GM23248 (cell line): Measurements from ENCODE around the gene BHLHE23. TPM values are rescaled to one million over a fixed set of nuclear protein-coding genes. Genes with fewer than 3 reads are reported as not detected.

ENCODE experiments used
- DNase-seq: peaks from one replicate; pipeline ENCODE4 v3.0.0-alpha.2; 2015
- H2AFZ ChIP-seq: fragments of 200-600 bp; sonication (generic); 2 replicates; pipeline ENCODE4 v1.6.1; 2016; ENCODE audit warnings: antibody characterized with exemption
- H3F3A ChIP-seq: fragments of 200-600 bp; sonication (generic); 2 replicates; pipeline ENCODE4 v1.6.1; 2016; ENCODE audit warnings: mild to moderate bottlenecking, antibody characterized with exemption, mixed run types; ENCODE audit not compliant: insufficient read depth
- H3K27ac ChIP-seq: fragments of 200-600 bp; sonication (generic); 2 replicates; pipeline ENCODE4 v1.5.1; 2016; ENCODE audit warnings: mild to moderate bottlenecking
- H3K27me3 ChIP-seq: fragments of 200-600 bp; sonication (generic); replicated peaks from 2 replicates; pipeline ENCODE4 v1.6.1; 2016; ENCODE audit warnings: mild to moderate bottlenecking; ENCODE audit not compliant: insufficient read depth
- H3K36me3 ChIP-seq: fragments of 200-600 bp; sonication (generic); 2 replicates; pipeline ENCODE4 v1.6.1; 2016; ENCODE audit warnings: low read depth, mild to moderate bottlenecking
- H3K4me1 ChIP-seq: fragments of 200-600 bp; sonication (generic); 2 replicates; pipeline ENCODE4 v1.6.1; 2016; ENCODE audit warnings: mild to moderate bottlenecking; ENCODE audit not compliant: insufficient read depth
- H3K4me2 ChIP-seq: fragments of 200-600 bp; sonication (generic); one replicate; pipeline ENCODE4 v1.6.1; 2016; ENCODE audit warnings: mild to moderate bottlenecking; ENCODE audit not compliant: unreplicated experiment
- H3K4me3 ChIP-seq: fragments of 200-600 bp; sonication (generic); 2 replicates; pipeline ENCODE4 v1.5.1; 2016; ENCODE audit warnings: mild to moderate bottlenecking
- H3K79me2 ChIP-seq: fragments of 200-600 bp; sonication (generic); 2 replicates; pipeline ENCODE4 v1.6.1; 2016; ENCODE audit warnings: mild to moderate bottlenecking; ENCODE audit not compliant: insufficient read depth
- H3K9ac ChIP-seq: fragments of 200-600 bp; sonication (generic); 2 replicates; pipeline ENCODE4 v1.6.1; 2016; ENCODE audit warnings: mild to moderate bottlenecking
- H3K9me2 ChIP-seq: fragments of 200-600 bp; sonication (generic); 2 replicates; pipeline ENCODE4 v1.6.1; 2016; ENCODE audit warnings: mixed run types, mild to moderate bottlenecking, moderate library complexity; ENCODE audit not compliant: insufficient read depth
- H3K9me3 ChIP-seq: fragments of 200-600 bp; sonication (generic); one replicate; pipeline ENCODE4 v1.6.1; 2017; ENCODE audit warnings: low read depth
- H4K20me1 ChIP-seq: fragments of 200-600 bp; sonication (generic); 2 replicates; pipeline ENCODE4 v1.6.0; 2016; ENCODE audit not compliant: insufficient read depth
- EZH2 ChIP-seq: fragments of 200-600 bp; sonication (generic); IDR thresholded peaks from 2 replicates; pipeline ENCODE4 v1.6.1; 2018; ENCODE audit warnings: antibody characterized with exemption, mild to moderate bottlenecking; ENCODE audit not compliant: insufficient read depth, poor library complexity, severe bottlenecking
- EZH2phosphoT487 ChIP-seq: fragments of 200-600 bp; sonication (generic); IDR thresholded peaks from 2 replicates; pipeline ENCODE4 v1.6.1; 2018; ENCODE audit warnings: antibody characterized with exemption, moderate library complexity, mild to moderate bottlenecking, low read depth; ENCODE audit not compliant: insufficient read depth
- WGBS, 2 experiments: methylation state at CpG; one replicate each; pipeline ENCODE4 v1.1.6; 2015 to 2017; ENCODE audit warnings: low lambda C conversion rate in 2 of 2, low coverage in 1 of 2; ENCODE audit errors: missing lambda C conversion rate in 2 of 2; 5-methylcytosine and 5-hydroxymethylcytosine counted together
- in situ Hi-C: fragments of 300-500 bp; cut with MboI; formaldehyde crosslinking; loops from 2 replicates; pipeline ENCODE4 v1.15.0; 2020
- polyA plus RNA-seq: library from polyadenylated mRNA; unstranded; fragments of >200 nt; fragmentation: Nextera tagmentation; extraction: Ambion mirVana; gene quantifications from 2 replicates; pipeline ENCODE4 v1.2.1, GENCODE V29; 2016
- total RNA-seq: library from RNA; depleted of rRNA; stranded (reverse); fragments of >200 nt; shearing (Covaris generic); gene quantifications from 2 replicates; pipeline ENCODE4 v1.2.3, GENCODE V29; 2014; rRNA removed

Gene BHLHE23
- total and polyA plus RNA-seq, 2 experiments from 2014 or later: not detected

DNA sequence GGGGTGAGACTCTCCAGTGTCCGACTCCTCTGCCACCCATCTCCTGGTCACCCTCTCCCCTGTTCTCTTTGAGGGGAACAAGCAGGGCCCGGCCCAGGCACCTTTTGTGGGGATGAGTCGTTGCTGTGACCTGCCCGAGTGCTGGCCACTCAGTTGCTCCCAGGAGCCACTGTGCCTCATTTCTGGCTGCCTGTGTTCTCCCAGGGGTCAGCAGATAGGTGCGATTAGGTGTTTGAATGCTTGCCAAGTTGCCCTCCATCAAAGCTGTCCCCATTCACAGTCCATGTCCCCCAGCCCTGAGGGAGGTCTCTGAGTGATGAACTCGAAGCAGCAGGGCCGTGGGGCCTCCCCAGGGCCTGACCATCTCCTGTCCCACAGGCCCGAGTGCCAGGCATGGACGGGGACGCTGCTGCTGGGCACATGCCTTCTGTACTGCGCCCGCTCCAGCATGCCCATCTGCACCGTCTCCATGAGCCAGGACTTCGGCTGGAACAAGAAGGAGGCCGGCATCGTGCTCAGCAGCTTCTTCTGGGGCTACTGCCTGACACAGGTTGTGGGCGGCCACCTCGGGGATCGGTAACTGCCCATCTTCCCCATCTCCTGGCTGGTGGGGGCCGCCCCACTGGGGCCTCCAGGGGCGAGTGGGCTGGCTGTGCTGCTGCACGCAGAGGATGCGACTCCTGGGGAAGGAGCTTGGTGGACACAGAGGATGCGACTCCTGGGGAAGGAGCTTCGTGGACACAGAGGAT is 50.2 kb downstream of the BHLHE23 start:
- WGBS, 2 experiments: 82 to 83% methylated on average over 25 of the region's 25 CpGs
- H3K4me3 ChIP-seq: no peak overlapping the region
- no peak for DNase-seq

More for the DNA sequence above, 50.2 kb downstream of the BHLHE23 start:
- no peak overlapping the region for H3K9ac ChIP-seq
- H3K9me3 ChIP-seq: no peaks in the 10 kb centered on the region
- no peaks in the 10 kb centered on the region for H4K20me1 ChIP-seq
- no peaks in the 10 kb centered on the region for H3K27me3 ChIP-seq
- H2AFZ ChIP-seq: no peak overlapping the region
- H3K27ac ChIP-seq: no peak overlapping the region
- H3F3A ChIP-seq: no peaks in the 10 kb centered on the region
- H3K79me2 ChIP-seq: peaks cover 35% of the 10 kb centered on the region
- no peaks in the 10 kb centered on the region for H3K36me3 ChIP-seq
- peaks cover 7% of the 10 kb centered on the region; the same call in 1 of the 2 replicates for H3K4me1 ChIP-seq
- no peak for TF ChIP-seq EZH2
- TF ChIP-seq EZH2phosphoT487: no peak
- no peak overlapping the region for H3K4me2 ChIP-seq
- no peaks in the 10 kb centered on the region for H3K9me2 ChIP-seq
- in situ Hi-C loops: no loop called here

Other genes starting within 250 kb of the BHLHE23 start
- gene MRGBP, start 210.5 kb downstream of the BHLHE23 start, total RNA-seq: 15.7 and 17.7 TPM in 2 replicates
- 18.7 and 19.8 TPM in 2 replicates for gene MRGBP, start 210.5 kb downstream of the BHLHE23 start, polyA plus RNA-seq
- gene OGFR, start 202.1 kb downstream of the BHLHE23 start, total RNA-seq: 42.4 and 52.2 TPM in 2 replicates
- 9.7 and 9.9 TPM in 2 replicates for gene OGFR, start 202.1 kb downstream of the BHLHE23 start, polyA plus RNA-seq
- gene COL9A3, start 189.9 kb downstream of the BHLHE23 start, total RNA-seq: not detected in 2 replicates
- gene COL9A3, start 189.9 kb downstream of the BHLHE23 start, polyA plus RNA-seq: 0.25 TPM in 1 of 2 replicates, not detected in the other
- gene TCFL5, start 145.1 kb downstream of the BHLHE23 start, total RNA-seq: 17.5 and 18.5 TPM in 2 replicates
- 1.2 and 1.7 TPM in 2 replicates for gene TCFL5, start 145.1 kb downstream of the BHLHE23 start, polyA plus RNA-seq
- 28.6 and 37.1 TPM in 2 replicates for gene DIDO1, start 80.5 kb downstream of the BHLHE23 start, total RNA-seq
- gene DIDO1, start 80.5 kb downstream of the BHLHE23 start, polyA plus RNA-seq: 15.5 and 16.2 TPM in 2 replicates
- 29.1 and 31.0 TPM in 2 replicates for gene GID8, start 68.8 kb downstream of the BHLHE23 start, total RNA-seq
- 17.5 and 17.6 TPM in 2 replicates for gene GID8, start 68.8 kb downstream of the BHLHE23 start, polyA plus RNA-seq
- gene SLC17A9, start 54.3 kb downstream of the BHLHE23 start, total RNA-seq: 11.1 and 19.5 TPM in 2 replicates
- 17.7 and 23.2 TPM in 2 replicates for gene SLC17A9, start 54.3 kb downstream of the BHLHE23 start, polyA plus RNA-seq
- 20.4 and 22.5 TPM in 2 replicates for gene YTHDF1, start 209.2 kb upstream of the BHLHE23 start, total RNA-seq
- 16.7 and 26.0 TPM in 2 replicates for gene YTHDF1, start 209.2 kb upstream of the BHLHE23 start, polyA plus RNA-seq
- not detected in 2 replicates for gene BIRC7, start 228.9 kb upstream of the BHLHE23 start, total RNA-seq
- not detected in 2 replicates for gene BIRC7, start 228.9 kb upstream of the BHLHE23 start, polyA plus RNA-seq
- gene NKAIN4, start 247.5 kb upstream of the BHLHE23 start, total RNA-seq: not detected in 2 replicates
- gene NKAIN4, start 247.5 kb upstream of the BHLHE23 start, polyA plus RNA-seq: not detected in 2 replicates